GM12872 (cell line): Measurements from ENCODE around the gene RARRES1.

Source experiments
- CTCF ChIP-seq: IDR thresholded peaks from 3 replicates; pipeline ENCODE4 v1.5.1; 2011; ENCODE audit warnings: low read depth, mild to moderate bottlenecking, low read length, moderate library complexity; ENCODE audit not compliant: insufficient read depth

The RARRES1 gene

GRCh38 chr3:158717576-158717975, 14.7 kb downstream of the RARRES1 start:
- TF ChIP-seq CTCF: no peak

- TF ChIP-seq CTCF: no peak
Observed at GRCh38 chr3:158713094-158713499, 19.2 kb downstream of the RARRES1 start.

- no peak for TF ChIP-seq CTCF
Observed at GRCh38 chr3:158712443-158712842, 19.8 kb downstream of the RARRES1 start.

- no peak for TF ChIP-seq CTCF
Observed at GRCh38 chr3:158711886-158712285, 20.4 kb downstream of the RARRES1 start.

GRCh38 chr3:158710601-158711000, 21.7 kb downstream of the RARRES1 start:
- TF ChIP-seq CTCF: no peak

GRCh38 chr3:158709666-158710083, 22.6 kb downstream of the RARRES1 start:
- TF ChIP-seq CTCF: no peak

GRCh38 chr3:158703566-158703965, 28.7 kb downstream of the RARRES1 start:
- TF ChIP-seq CTCF: no peak

GRCh38 chr3:158702815-158703481, 29.3 kb downstream of the RARRES1 start:
- no peak for TF ChIP-seq CTCF
